WI38 (cell line): Measurements from ENCODE around the gene ABR.

Experiments used
- H3K4me3 ChIP-seq: 2 replicates; pipeline ENCODE4 v1.5.1; 2011; ENCODE audit warnings: low read depth, mild to moderate bottlenecking, control low read depth, low read length
- CTCF ChIP-seq: IDR thresholded peaks from 2 replicates; pipeline ENCODE4 v1.5.1; 2012; ENCODE audit warnings: low read depth, mild to moderate bottlenecking, control low read depth, low read length

Gene ABR

GRCh38 chr17:1087381-1088241 lies 92.2 kb downstream of the ABR start:
- no peak overlapping the region for H3K4me3 ChIP-seq
- TF ChIP-seq CTCF: no peak

GRCh38 chr17:1083451-1084187 lies 96.2 kb downstream of the ABR start:
- TF ChIP-seq CTCF: no peak
- H3K4me3 ChIP-seq: no peak overlapping the region

GRCh38 chr17:1082579-1082978 lies 97.2 kb downstream of the ABR start:
- no peak for TF ChIP-seq CTCF
- H3K4me3 ChIP-seq: no peak overlapping the region

- H3K4me3 ChIP-seq: no peak overlapping the region
Measured at GRCh38 chr17:1078831-1079561, 100.8 kb downstream of the ABR start.

GRCh38 chr17:1077986-1078711 lies 101.6 kb downstream of the ABR start:
- no peak for TF ChIP-seq CTCF
- H3K4me3 ChIP-seq: no peak overlapping the region

More at GRCh38 chr17:1078831-1079561, 100.8 kb downstream of the ABR start:
- TF ChIP-seq CTCF: no peak

GRCh38 chr17:1077581-1077985 lies 102.2 kb downstream of the ABR start:
- no peak for TF ChIP-seq CTCF
- no peak overlapping the region for H3K4me3 ChIP-seq
